Adrenal gland (tissue), 12 donors: ENCODE results near the gene ANKRD33B. TPM values are rescaled to one million over a fixed set of nuclear protein-coding genes. Genes with fewer than 3 reads are reported as not detected.

Source experiments
- DNase-seq, 7 donors: peaks; one replicate each; pipeline ENCODE4 v3.0.0-alpha.2; 2019 to 2020
- H3K27ac ChIP-seq, 5 donors: fragments of 200-600 bp; sonication (generic) in 4 of 5; 1 replicate in 3 of 5; 2 replicates in 2 of 5; pipeline versions ENCODE4 v1.5.1 to v1.8.0; 2016 to 2020; ENCODE audit warnings: mild to moderate bottlenecking in 1 of 5
- H3K27me3 ChIP-seq: fragments of 200-600 bp; 2 replicates; pipeline ENCODE4 v1.8.0; 2021
- H3K36me3 ChIP-seq, 2 donors: fragments of 200-600 bp; replicated peaks in 1 of 2; 1 replicate in 1 of 2; 2 replicates in 1 of 2; pipeline versions ENCODE4 v1.5.1 to v1.8.0; 2018 to 2022
- H3K4me1 ChIP-seq, 2 donors: fragments of 200-600 bp; replicated peaks in 1 of 2; 1 replicate in 1 of 2; 2 replicates in 1 of 2; pipeline versions ENCODE4 v1.5.1 to v1.8.0; 2018 to 2021
- H3K4me3 ChIP-seq, 4 donors: fragments of 200-600 bp; sonication (generic) in 3 of 4; one replicate each; pipeline ENCODE4 v1.5.1; 2016 to 2018
- H3K9me3 ChIP-seq, 3 donors: fragments of 200-600 bp; sonication (generic) in 1 of 3; replicated peaks in 1 of 3; 1 replicate in 2 of 3; 2 replicates in 1 of 3; pipeline versions ENCODE4 v1.5.1 to v1.8.0; 2016 to 2021
- POLR2A ChIP-seq, 2 donors: fragments of 450-650 bp; IDR thresholded peaks; one replicate each; pipeline ENCODE4 v1.6.1; 2017; ENCODE audit warnings: antibody characterized with exemption in 2 of 2, mild to moderate bottlenecking in 2 of 2, moderate library complexity in 1 of 2
- WGBS, 4 donors: extraction: QIAGEN DNeasy Blood & Tissue Kit in 2 of 4; methylation state at CpG; one replicate each; pipeline versions ENCODE4 v1.1.5 to v1.1.7; 2013 to 2017; 5-methylcytosine and 5-hydroxymethylcytosine counted together
- intact Hi-C, 2 donors: fragments of 100-400 bp; cut with DNase I; formaldehyde crosslinking; loops; one replicate each; pipeline versions ENCODE4 v1.14.1 to v1.15.0; 2022 to 2023
- polyA plus RNA-seq, 3 donors: library from polyadenylated mRNA; stranded (reverse); fragments of 200-250 nt in 2 of 3; fragments of 350-450 nt in 1 of 3; fragmentation: Illumina TruSeq in 1 of 3; extraction: RNeasy Lipid Tissue Mini Kit (QIAGEN cat#74804) in 1 of 3; gene quantifications; one replicate each; pipeline ENCODE4 v1.2.3, GENCODE V29; 2013 to 2014
- total RNA-seq, 9 donors: library from RNA; depleted of rRNA in 4 of 9; stranded (reverse); fragments of >200 nt in 4 of 9; fragments of 120-200 nt in 1 of 9; fragmentation: NEBNext Ultra II Directional in 1 of 9; extraction: Animal tissue kit (Norgen Biotek cat#: 25700) in 1 of 9; gene quantifications; one replicate each; pipeline versions ENCODE4 v1.1.0 to v1.2.4, GENCODE V29; 2013 to 2023
- TF ChIP-seq, protein P1 (sequence below), 6 experiments: fragments of 450-650 bp in 4 of 6; fragments of 200-600 bp in 2 of 6; sonication (generic) in 1 of 6; IDR thresholded peaks; 1 replicate in 5 of 6; 2 replicates in 1 of 6; pipeline versions ENCODE4 v1.5.1 to v1.8.0; 2016 to 2021; ENCODE audit warnings: antibody characterized with exemption in 6 of 6, mild to moderate bottlenecking in 2 of 6, moderate library complexity in 1 of 6
- donor health status: healthy with polysubstance abuse.
- donor health status: Bipolar disorder and iron deficiency.
- donor health status: DM: yes; HTN: yes; CAD: no.
- donor health status: DM: no; HTN: no; CAD: no.
- donor health status: DM: no; HTN: no; CAD: no.
- donor health status: DM: yes; HTN: yes; CAD: no.

The ANKRD33B gene
- total and polyA plus RNA-seq, 12 donors, result 0.14 to 0.69 (median 0.23) TPM

DNA sequence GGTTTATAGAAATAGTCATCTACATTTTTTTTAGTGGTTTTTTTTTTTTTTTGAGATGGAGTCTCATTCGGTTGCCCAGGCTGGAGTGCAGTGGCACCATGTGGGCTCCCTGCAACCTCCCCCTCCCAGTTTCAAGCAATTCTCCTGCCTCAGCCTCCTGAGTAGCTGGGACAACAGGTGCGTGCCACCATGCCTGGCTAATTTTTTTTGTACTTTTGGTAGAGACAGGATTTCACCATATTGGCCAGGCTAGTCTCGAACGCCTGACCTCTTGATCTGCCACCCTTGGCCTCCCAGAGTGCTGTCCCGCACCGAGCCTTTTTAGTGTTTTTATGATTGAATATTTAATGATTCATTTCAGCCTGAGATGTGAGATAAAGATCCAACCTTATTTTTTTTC is 27.3 kb downstream of the ANKRD33B start:
- H3K4me1 ChIP-seq, result no peaks in the 10 kb centered on the region
- WGBS, 4 donors, result 65 to 81% (median 73%) methylated on average over 5 to 6 of the region's 6 CpGs
- intact Hi-C loops, result no loop called here
- no peak for DNase-seq
- no peak overlapping the region for H3K27ac ChIP-seq
- no peaks in the 10 kb centered on the region for H3K36me3 ChIP-seq
- H3K4me3 ChIP-seq, result no peak overlapping the region
- TF ChIP-seq POLR2A (IDR thresholded peaks at IDR 0.05), result no peak
- TF ChIP-seq, protein P1, sequence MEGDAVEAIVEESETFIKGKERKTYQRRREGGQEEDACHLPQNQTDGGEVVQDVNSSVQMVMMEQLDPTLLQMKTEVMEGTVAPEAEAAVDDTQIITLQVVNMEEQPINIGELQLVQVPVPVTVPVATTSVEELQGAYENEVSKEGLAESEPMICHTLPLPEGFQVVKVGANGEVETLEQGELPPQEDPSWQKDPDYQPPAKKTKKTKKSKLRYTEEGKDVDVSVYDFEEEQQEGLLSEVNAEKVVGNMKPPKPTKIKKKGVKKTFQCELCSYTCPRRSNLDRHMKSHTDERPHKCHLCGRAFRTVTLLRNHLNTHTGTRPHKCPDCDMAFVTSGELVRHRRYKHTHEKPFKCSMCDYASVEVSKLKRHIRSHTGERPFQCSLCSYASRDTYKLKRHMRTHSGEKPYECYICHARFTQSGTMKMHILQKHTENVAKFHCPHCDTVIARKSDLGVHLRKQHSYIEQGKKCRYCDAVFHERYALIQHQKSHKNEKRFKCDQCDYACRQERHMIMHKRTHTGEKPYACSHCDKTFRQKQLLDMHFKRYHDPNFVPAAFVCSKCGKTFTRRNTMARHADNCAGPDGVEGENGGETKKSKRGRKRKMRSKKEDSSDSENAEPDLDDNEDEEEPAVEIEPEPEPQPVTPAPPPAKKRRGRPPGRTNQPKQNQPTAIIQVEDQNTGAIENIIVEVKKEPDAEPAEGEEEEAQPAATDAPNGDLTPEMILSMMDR (IDR thresholded peaks at IDR 0.05), result no peak
- H3K9me3 ChIP-seq, result no peaks in the 10 kb centered on the region
- no peaks in the 10 kb centered on the region for H3K27me3 ChIP-seq

DNA sequence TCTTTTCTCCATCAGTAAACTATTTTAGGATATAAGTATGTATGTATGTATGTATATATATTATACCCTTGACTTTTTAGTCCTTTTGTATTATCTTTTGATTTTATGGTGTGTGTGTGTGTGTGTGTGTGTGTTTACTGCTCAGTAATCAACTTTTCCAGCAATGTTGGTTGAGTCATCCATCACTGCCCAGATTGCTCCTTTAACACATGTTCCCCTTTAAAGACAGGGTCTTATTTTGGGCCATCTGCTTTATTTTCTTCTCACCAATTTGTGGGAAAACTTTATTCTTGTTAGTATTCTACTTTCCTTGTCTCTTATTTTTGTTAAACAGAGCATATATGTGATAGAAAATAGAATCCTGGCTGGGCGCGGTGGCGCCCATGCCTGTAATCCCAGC is 28.1 kb downstream of the ANKRD33B start:
- H3K9me3 ChIP-seq, result no peaks in the 10 kb centered on the region
- H3K27ac ChIP-seq, result no peak overlapping the region
- H3K4me1 ChIP-seq, result no peaks in the 10 kb centered on the region

DNA sequence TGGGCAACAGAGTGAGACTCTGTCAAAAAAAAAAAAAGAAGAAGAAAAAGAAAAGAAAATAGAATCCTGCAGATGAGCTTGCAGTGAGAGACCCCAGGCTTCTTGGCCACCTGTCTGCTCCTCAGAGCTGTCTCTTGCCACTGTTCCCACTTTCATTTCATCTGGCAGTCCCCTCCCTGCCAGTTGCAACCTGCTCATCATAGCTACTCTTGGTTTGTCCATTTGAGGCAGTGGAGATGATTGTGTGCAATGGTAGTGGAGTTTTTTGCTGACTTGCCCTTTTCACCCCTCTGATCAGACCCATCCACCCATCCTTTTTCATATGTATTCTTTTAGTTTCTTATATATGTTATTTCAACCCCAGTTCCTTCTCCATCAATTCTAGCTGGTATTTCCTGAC is 28.7 kb downstream of the ANKRD33B start:
- Histone ChIP-seq H3K4me3 (no peak overlapping the region), H3K27ac (no peak overlapping the region), H3K4me1 (no peaks in the 10 kb centered on the region), H3K9me3 (no peaks in the 10 kb centered on the region), H3K36me3 (no peaks in the 10 kb centered on the region), H3K27me3 (no peaks in the 10 kb centered on the region)
- no peak for DNase-seq
- intact Hi-C loops, result no loop called here
- TF ChIP-seq, protein P1 (IDR thresholded peaks at IDR 0.05), result no peak
- no peak for TF ChIP-seq POLR2A (IDR thresholded peaks at IDR 0.05)

More for the DNA sequence above, 28.1 kb downstream of the ANKRD33B start:
- no peaks in the 10 kb centered on the region for H3K36me3 ChIP-seq
- WGBS, 4 donors, result 64 to 100% (median 74%) methylated on average over 3 of the region's 3 CpGs
- no peaks in the 10 kb centered on the region for H3K27me3 ChIP-seq
- intact Hi-C loops, result no loop called here
- H3K4me3 ChIP-seq, result no peak overlapping the region
- TF ChIP-seq, protein P1 (IDR thresholded peaks at IDR 0.05), result no peak
- no peak for TF ChIP-seq POLR2A (IDR thresholded peaks at IDR 0.05)
- no peak for DNase-seq

DNA sequence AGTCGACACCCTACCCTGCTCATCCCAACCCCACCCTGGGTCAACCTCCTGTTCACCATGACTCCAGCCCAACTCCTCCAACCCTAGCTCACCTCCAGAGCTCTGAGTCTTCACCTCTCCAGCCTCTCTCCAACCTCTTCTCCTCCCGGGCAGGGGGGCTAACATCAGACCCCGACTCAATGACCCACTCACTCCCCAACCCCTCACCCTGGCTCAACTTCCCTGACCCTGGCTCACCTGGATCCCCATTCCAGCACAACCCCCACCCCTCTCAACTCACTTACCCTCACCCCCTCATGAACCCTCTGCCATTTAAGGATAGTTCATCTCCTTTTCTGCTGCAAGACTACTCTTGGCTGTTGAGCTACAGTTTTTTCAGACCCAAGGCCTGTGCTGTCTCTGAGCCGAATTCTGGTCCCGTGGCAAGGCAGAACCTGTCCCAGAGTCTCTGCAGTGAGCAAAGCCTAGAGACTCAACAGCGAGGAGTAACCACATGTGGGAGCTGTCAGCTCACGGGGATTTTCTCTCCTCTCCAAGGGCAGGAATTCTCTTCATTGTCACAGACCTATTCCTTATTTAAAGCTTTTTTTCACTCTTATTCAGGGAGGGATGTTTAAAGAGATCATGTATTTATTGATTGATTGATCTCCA is 29.8 kb downstream of the ANKRD33B start:
- 73 to 88% (median 77%) methylated on average over 7 of the region's 7 CpGs for WGBS, 4 donors
- Histone ChIP-seq H3K27me3 (no peaks in the 10 kb centered on the region), H3K4me3 (no peak overlapping the region), H3K4me1 (no peaks in the 10 kb centered on the region), H3K36me3 (no peaks in the 10 kb centered on the region), H3K9me3 (no peaks in the 10 kb centered on the region), H3K27ac (no peak overlapping the region)
- intact Hi-C loops, result no loop called here
- no peak for TF ChIP-seq POLR2A (IDR thresholded peaks at IDR 0.05)
- TF ChIP-seq, protein P1 (IDR thresholded peaks at IDR 0.05), result no peak
- peak in 1 of 7 donors; percentile 23 for DNase-seq
